ENCODE data around the gene COL1A2.
A peak's percentile ranks its signal among the peaks of the same experiment; 100 is the strongest.

Gene COL1A2

GRCh38 chr7:94412762-94413322 is 18.1 kb downstream of the COL1A2 start:
- DNase-seq, result no peak

GRCh38 chr7:94414481-94414880 is 19.8 kb downstream of the COL1A2 start:
- no peak for DNase-seq

- no peak for DNase-seq
Observed at GRCh38 chr7:94414980-94415379, 20.3 kb downstream of the COL1A2 start.

- DNase-seq, result no peak
Observed at GRCh38 chr7:94417306-94417705, 22.6 kb downstream of the COL1A2 start.

GRCh38 chr7:94417901-94418300 is 23.2 kb downstream of the COL1A2 start:
- DNase-seq, result no peak

- no peak for DNase-seq
Observed at GRCh38 chr7:94418851-94419250, 24.2 kb downstream of the COL1A2 start.

- no peak for DNase-seq
Observed at GRCh38 chr7:94420328-94420727, 25.6 kb downstream of the COL1A2 start.

- DNase-seq, result no peak
Observed at GRCh38 chr7:94421681-94422080, 27.0 kb downstream of the COL1A2 start.

GRCh38 chr7:94422136-94422535 is 27.4 kb downstream of the COL1A2 start:
- no peak for DNase-seq

GRCh38 chr7:94422827-94423460 is 28.2 kb downstream of the COL1A2 start:
- DNase-seq, result no peak

GRCh38 chr7:94423863-94424735 is 29.4 kb downstream of the COL1A2 start:
- no peak for DNase-seq

- DNase-seq, result no peak
Observed at GRCh38 chr7:94425546-94425945, 30.9 kb downstream of the COL1A2 start.

- DNase-seq, result no peak
Observed at GRCh38 chr7:94426980-94427875, 32.5 kb downstream of the COL1A2 start.

- no peak for DNase-seq
Observed at GRCh38 chr7:94429153-94429552, 34.5 kb downstream of the COL1A2 start.

GRCh38 chr7:94431176-94431575 is 36.5 kb downstream of the COL1A2 start:
- no peak for DNase-seq

GRCh38 chr7:94431619-94432280 is 37.1 kb downstream of the COL1A2 start:
- DNase-seq, result no peak

- no peak for DNase-seq
Observed at GRCh38 chr7:94432281-94432670, 37.6 kb downstream of the COL1A2 start.

GRCh38 chr7:94432817-94433216 is 38.1 kb downstream of the COL1A2 start:
- DNase-seq, result no peak

- DNase-seq, result no peak
Observed at GRCh38 chr7:94433224-94433623, 38.5 kb downstream of the COL1A2 start.

GRCh38 chr7:94434042-94434441 is 39.3 kb downstream of the COL1A2 start:
- DNase-seq, result no peak

GRCh38 chr7:94436018-94436604 is 41.4 kb downstream of the COL1A2 start:
- peak; percentile 39 for DNase-seq

- no peak for DNase-seq
Observed at GRCh38 chr7:94436700-94437099, 42.0 kb downstream of the COL1A2 start.
